Activated CD8-positive, alpha-beta T cell treated with anti-CD3 and anti-CD28 coated beads for 36 hours (primary cell): Measurements from ENCODE around the gene GAS2L3. TPM values are rescaled to one million over a fixed set of nuclear protein-coding genes. Genes with fewer than 3 reads are reported as not detected.

Experiments
- ATAC-seq: fragments of 200-7000 bp; cut with Tn5 transposase; one replicate; pipeline ENCODE4 v1.10.0; 2021; ENCODE audit warnings: mild to moderate bottlenecking, moderate library complexity
- CTCF ChIA-PET: fragments of 350-600 bp; sonication (Branson Sonifier 250); formaldehyde crosslinking; loops from one replicate; lab custom pipeline; 2021; ENCODE audit warnings: antibody characterized with exemption; lab: Charles Lee
- POLR2A ChIA-PET: fragments of 350-600 bp; sonication (Branson Sonifier 250); formaldehyde crosslinking; loops from one replicate; lab custom pipeline; 2021; ENCODE audit warnings: antibody characterized with exemption; lab: Charles Lee
- DNase-seq: peaks from one replicate; pipeline ENCODE4 v3.0.0-alpha.2; 2020
- H3K27ac Mint-ChIP-seq: one replicate; pipeline ENCODE4 v1.8.0; 2021; ENCODE audit warnings: mild to moderate bottlenecking, mixed read lengths
- H3K27me3 Mint-ChIP-seq: one replicate; pipeline ENCODE4 v1.8.0; 2021; ENCODE audit warnings: mixed read lengths
- H3K36me3 Mint-ChIP-seq: one replicate; pipeline ENCODE4 v1.8.0; 2021; ENCODE audit warnings: low read depth, mixed read lengths
- H3K4me1 Mint-ChIP-seq: one replicate; pipeline ENCODE4 v1.8.0; 2021; ENCODE audit warnings: low read depth, mixed read lengths
- H3K4me3 Mint-ChIP-seq: one replicate; pipeline ENCODE4 v1.8.0; 2021; ENCODE audit warnings: mild to moderate bottlenecking, moderate library complexity, mixed read lengths
- H3K9me3 Mint-ChIP-seq: one replicate; pipeline ENCODE4 v1.8.0; 2021; ENCODE audit warnings: mixed read lengths
- intact Hi-C: fragments of 100-400 bp; cut with micrococcal nuclease; formaldehyde crosslinking; loops from one replicate; pipeline ENCODE4 v1.10.0; 2022
- total RNA-seq, 2 experiments: library from RNA; stranded (reverse); gene quantifications; one replicate each; pipeline ENCODE4 v1.2.3, GENCODE V29; 2021
- TF ChIP-seq, protein P1 (sequence below): fragments of 200-600 bp; IDR thresholded peaks from one replicate; pipeline ENCODE4 v1.8.0; 2022; ENCODE audit warnings: antibody characterized with exemption, mild to moderate bottlenecking

Gene GAS2L3
- total RNA-seq, 2 experiments from 2014 or later = 1.3 to 2.1 TPM

DNA sequence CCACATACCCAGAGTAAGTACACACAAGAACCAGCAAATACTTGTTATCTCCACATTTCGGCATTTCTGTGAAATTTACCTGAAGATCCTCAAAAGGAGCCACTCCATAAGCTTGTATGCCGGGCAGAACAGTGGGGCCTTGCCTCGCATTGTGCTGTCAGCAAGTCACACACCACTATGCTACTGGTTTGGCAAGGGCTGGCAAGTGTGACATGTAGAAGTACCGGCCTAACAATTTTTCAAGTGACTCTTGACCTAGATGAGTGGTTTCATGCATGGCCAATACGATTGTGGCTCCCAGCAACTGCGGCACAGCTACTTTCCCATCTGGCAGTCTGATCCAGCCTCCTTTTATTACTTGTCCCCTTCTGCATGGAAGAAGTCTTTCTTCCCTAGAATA, 69.8 kb downstream of the GAS2L3 start:
- no peak overlapping the region for H3K27ac Mint-ChIP-seq
- ChIA-PET POLR2A (no interaction called here), CTCF (no interaction called here)
- no peaks in the 10 kb centered on the region for H3K36me3 Mint-ChIP-seq
- ATAC-seq (no peak), DNase-seq (no peak)
- H3K27me3 Mint-ChIP-seq = no peaks in the 10 kb centered on the region
- H3K4me1 Mint-ChIP-seq = no peaks in the 10 kb centered on the region
- H3K9me3 Mint-ChIP-seq = peaks cover 3% of the 10 kb centered on the region
- intact Hi-C loops = no loop called here
- TF ChIP-seq, protein P1, sequence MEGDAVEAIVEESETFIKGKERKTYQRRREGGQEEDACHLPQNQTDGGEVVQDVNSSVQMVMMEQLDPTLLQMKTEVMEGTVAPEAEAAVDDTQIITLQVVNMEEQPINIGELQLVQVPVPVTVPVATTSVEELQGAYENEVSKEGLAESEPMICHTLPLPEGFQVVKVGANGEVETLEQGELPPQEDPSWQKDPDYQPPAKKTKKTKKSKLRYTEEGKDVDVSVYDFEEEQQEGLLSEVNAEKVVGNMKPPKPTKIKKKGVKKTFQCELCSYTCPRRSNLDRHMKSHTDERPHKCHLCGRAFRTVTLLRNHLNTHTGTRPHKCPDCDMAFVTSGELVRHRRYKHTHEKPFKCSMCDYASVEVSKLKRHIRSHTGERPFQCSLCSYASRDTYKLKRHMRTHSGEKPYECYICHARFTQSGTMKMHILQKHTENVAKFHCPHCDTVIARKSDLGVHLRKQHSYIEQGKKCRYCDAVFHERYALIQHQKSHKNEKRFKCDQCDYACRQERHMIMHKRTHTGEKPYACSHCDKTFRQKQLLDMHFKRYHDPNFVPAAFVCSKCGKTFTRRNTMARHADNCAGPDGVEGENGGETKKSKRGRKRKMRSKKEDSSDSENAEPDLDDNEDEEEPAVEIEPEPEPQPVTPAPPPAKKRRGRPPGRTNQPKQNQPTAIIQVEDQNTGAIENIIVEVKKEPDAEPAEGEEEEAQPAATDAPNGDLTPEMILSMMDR = no peak
- no peak overlapping the region for H3K4me3 Mint-ChIP-seq

DNA sequence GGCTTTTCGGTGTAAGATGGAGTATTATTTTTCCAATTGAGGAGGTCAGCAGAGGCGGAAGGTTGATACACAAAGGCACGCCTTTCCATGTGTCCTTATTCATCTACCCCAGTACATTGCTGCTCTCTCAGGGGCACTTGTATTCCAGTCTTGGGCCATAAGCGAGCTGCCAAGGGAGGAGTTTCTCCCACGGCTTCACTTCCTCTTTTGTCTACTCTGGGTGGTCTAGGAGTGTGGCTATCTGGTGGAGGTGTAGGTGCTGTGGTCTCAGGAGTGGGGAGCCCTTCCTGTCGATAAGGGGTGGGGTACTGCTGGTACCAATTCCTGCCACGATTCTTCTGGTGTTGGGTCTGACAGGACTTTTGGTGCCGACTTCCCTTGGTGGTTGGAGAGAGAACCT, 73.4 kb downstream of the GAS2L3 start:
- CTCF ChIA-PET = no interaction called here
- intact Hi-C loops = no loop called here
- DNase-seq (no peak), ATAC-seq (no peak)
- no peak overlapping the region for H3K27ac Mint-ChIP-seq
- H3K4me3 Mint-ChIP-seq = no peak overlapping the region
- H3K4me1 Mint-ChIP-seq = no peaks in the 10 kb centered on the region
- POLR2A ChIA-PET = no interaction called here
- no peaks in the 10 kb centered on the region for H3K36me3 Mint-ChIP-seq
- H3K9me3 Mint-ChIP-seq = peaks cover 3% of the 10 kb centered on the region
- TF ChIP-seq, protein P1 = no peak
- peaks cover 2% of the 10 kb centered on the region for H3K27me3 Mint-ChIP-seq

DNA sequence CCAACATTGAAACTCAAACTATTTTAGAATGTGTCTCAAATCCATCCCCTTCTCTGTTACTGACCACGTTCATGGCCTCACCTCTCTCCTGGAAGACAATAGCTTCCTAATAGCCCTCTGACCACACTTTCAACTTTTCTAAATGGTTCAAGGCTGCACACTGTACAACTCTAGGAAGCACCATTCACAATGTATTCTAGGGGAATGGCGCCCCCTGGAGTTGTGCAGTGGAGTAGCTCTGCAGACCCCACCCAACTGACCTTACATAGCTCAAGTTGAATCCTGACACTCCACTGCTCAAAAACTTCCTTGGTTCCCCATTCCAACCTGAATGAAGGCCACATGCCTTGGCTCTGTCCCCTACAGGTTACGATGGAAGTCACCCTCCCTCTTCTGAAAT, 77.6 kb downstream of the GAS2L3 start:
- H3K27me3 Mint-ChIP-seq = peaks cover 8% of the 10 kb centered on the region
- H3K4me1 Mint-ChIP-seq = no peaks in the 10 kb centered on the region
- TF ChIP-seq, protein P1 = no peak
- H3K9me3 Mint-ChIP-seq = no peaks in the 10 kb centered on the region
- H3K4me3 Mint-ChIP-seq = no peak overlapping the region
- no peak overlapping the region for H3K27ac Mint-ChIP-seq
- intact Hi-C loops = no loop called here
- ATAC-seq = no peak
- ChIA-PET CTCF (interaction anchor here (1.3 kb wide), 1 partner anchor 9 kb away, joined by 3 read pairs; no protein-coding TSS in a partner anchor), POLR2A (no interaction called here)
- no peaks in the 10 kb centered on the region for H3K36me3 Mint-ChIP-seq
- no peak for DNase-seq

DNA sequence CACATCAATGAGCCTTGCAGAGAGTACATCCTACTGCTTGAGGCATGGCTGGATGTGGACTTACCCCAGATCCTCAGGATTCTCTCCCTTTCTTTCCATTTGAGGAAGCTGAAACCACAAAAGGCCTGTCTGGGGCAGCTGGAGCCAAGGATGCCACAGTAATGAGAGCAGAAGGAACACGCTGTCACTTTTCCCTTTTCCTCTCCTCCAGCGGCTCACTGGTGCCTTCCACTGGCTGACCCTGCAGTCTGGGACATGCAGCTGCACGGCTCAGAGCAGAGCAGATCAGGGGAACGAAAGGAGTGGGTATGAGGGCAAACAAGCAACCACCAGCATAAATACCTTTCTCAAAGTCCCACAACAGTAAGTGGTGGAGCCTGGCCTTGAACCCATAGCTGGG, 78.2 kb downstream of the GAS2L3 start:
- H3K36me3 Mint-ChIP-seq = no peaks in the 10 kb centered on the region
- POLR2A ChIA-PET = no interaction called here

DNA sequence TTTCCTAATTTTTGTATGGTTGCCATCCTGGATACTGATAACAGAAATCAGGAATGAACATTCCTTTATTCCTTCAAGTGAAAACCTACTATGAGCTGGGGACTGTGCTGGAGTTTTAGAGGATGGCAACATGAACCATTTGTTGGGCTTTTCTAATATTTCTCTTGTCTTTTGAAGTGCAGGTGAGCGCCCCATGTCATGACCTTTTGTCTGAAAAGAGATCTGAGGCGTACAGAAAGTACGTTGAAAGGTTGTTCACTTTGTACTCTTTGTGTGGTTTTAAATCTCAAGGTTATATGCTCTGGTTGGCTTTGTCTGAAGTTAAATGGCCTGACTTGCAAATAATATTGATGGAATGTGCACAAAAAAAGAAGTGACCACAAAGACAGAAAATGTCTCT, 79.0 kb downstream of the GAS2L3 start:
- H3K27ac Mint-ChIP-seq = no peak overlapping the region
- TF ChIP-seq, protein P1 = no peak
- DNase-seq (no peak), ATAC-seq (no peak)
- no peak overlapping the region for H3K4me3 Mint-ChIP-seq
- peaks cover 2% of the 10 kb centered on the region for H3K9me3 Mint-ChIP-seq
- intact Hi-C loops = no loop called here
- peaks cover 8% of the 10 kb centered on the region for H3K27me3 Mint-ChIP-seq
- CTCF ChIA-PET = no interaction called here
- no peaks in the 10 kb centered on the region for H3K4me1 Mint-ChIP-seq
- H3K36me3 Mint-ChIP-seq = no peaks in the 10 kb centered on the region
- POLR2A ChIA-PET = no interaction called here

More for the DNA sequence above, 78.2 kb downstream of the GAS2L3 start:
- Mint-ChIP-seq H3K4me3 (no peak overlapping the region), H3K4me1 (no peaks in the 10 kb centered on the region), H3K9me3 (no peaks in the 10 kb centered on the region), H3K27ac (no peak overlapping the region), H3K27me3 (peaks cover 8% of the 10 kb centered on the region)
- CTCF ChIA-PET = no interaction called here
- intact Hi-C loops = no loop called here
- DNase-seq = no peak
- no peak for ATAC-seq
- TF ChIP-seq, protein P1 = no peak
